Gastroesophageal sphincter (tissue), 3 donors: ENCODE measurements around the gene IL21.

ENCODE experiments used
- CTCF ChIP-seq, 4 experiments: fragments of 200-600 bp in 2 of 4; fragments of 450-650 bp in 2 of 4; sonication (generic) in 1 of 4; IDR thresholded peaks; one replicate each; pipeline ENCODE4 v1.5.1; 2017 to 2019; ENCODE audit warnings: antibody characterized with exemption in 4 of 4, mild to moderate bottlenecking in 2 of 4, moderate library complexity in 2 of 4
- POLR2A ChIP-seq, 2 donors: fragments of 450-650 bp; IDR thresholded peaks; one replicate each; pipeline ENCODE4 v1.6.1; 2017; ENCODE audit warnings: antibody characterized with exemption in 2 of 2, mild to moderate bottlenecking in 2 of 2, moderate library complexity in 1 of 2

GRCh38 chr4:122663291-122663690 lies 42.4 kb upstream of the IL21 start:
- no peak for TF ChIP-seq CTCF (IDR thresholded peaks at IDR 0.05)
- TF ChIP-seq POLR2A (IDR thresholded peaks at IDR 0.05), result no peak
